Left ventricle myocardium inferior (tissue), 1 donor: ENCODE results near the gene DEFB126. TPM values are rescaled to one million over a fixed set of nuclear protein-coding genes. Genes with fewer than 3 reads are reported as not detected.

Experiments used
- DNase-seq: peaks from one replicate; pipeline ENCODE4 v3.0.0-alpha.2; 2020
- H3K27ac ChIP-seq: fragments of 200-600 bp; replicated peaks from 2 replicates; pipeline ENCODE4 v1.8.0; 2021
- H3K27me3 ChIP-seq: fragments of 200-600 bp; 2 replicates; pipeline ENCODE4 v1.8.0; 2021; ENCODE audit warnings: low read depth
- H3K36me3 ChIP-seq: fragments of 200-600 bp; 2 replicates; pipeline ENCODE4 v1.8.0; 2021
- H3K4me1 ChIP-seq: fragments of 200-600 bp; 2 replicates; pipeline ENCODE4 v1.8.0; 2021
- H3K4me3 ChIP-seq: fragments of 200-600 bp; 2 replicates; pipeline ENCODE4 v1.8.0; 2021; ENCODE audit warnings: mild to moderate bottlenecking, moderate library complexity
- H3K9me3 ChIP-seq: fragments of 200-600 bp; replicated peaks from 2 replicates; pipeline ENCODE4 v1.8.0; 2021
- intact Hi-C: fragments of 100-400 bp; cut with micrococcal nuclease; formaldehyde crosslinking; loops from one replicate; pipeline ENCODE4 v1.11.0; 2022
- total RNA-seq: library from RNA; stranded (reverse); fragmentation: NEBNext Ultra II Directional; extraction: Animal tissue kit (Norgen Biotek cat#: 25700); gene quantifications from one replicate; pipeline ENCODE4 v1.2.1, GENCODE V29; 2021
- TF ChIP-seq, protein P1 (sequence below): fragments of 200-600 bp; IDR thresholded peaks from 2 replicates; pipeline ENCODE4 v1.8.0; 2021; ENCODE audit warnings: antibody characterized with exemption, mild to moderate bottlenecking, borderline replicate concordance
- donor health status: DM: no; HTN: yes; CAD: no; lungs with severe emphysema.

Gene DEFB126
- total RNA-seq, 1 donor from 2014 or later = not detected

DNA sequence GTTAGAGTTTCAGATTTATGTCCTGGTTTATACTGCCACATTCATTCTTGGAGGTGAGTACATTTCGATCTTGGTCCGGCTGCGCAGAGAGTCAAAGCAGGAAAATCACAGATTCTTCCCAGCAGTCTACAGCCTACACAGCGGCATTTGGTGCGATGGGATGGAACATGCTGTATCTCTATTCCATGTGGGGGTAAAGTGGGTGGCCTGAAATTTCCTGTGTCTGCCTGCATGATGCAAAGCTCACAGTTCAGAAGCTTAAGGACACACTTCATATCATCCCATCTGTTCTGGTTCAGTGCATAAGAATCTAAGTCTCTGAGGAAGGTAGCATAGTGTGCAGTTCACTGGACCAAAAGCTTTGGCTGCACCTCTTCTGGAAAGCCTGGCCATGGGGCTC lies 14.8 kb downstream of the DEFB126 start, which contains the start of gene DEFB127:
TSS of gene DEFB127 (plus strand) at position 301 of the 400 bp plus-strand sequence. CDS start at position 392, 91 bp downstream.
- Histone ChIP-seq H3K36me3 (no peaks in the 10 kb centered on the region), H3K4me1 (no peaks in the 10 kb centered on the region), H3K4me3 (no peak within 1 kb of the TSS), H3K9me3 (no peaks in the 10 kb centered on the region), H3K27ac (no peak within 1 kb of the TSS), H3K27me3 (peaks cover 32% of the 10 kb centered on the region)
- TF ChIP-seq, protein P1, sequence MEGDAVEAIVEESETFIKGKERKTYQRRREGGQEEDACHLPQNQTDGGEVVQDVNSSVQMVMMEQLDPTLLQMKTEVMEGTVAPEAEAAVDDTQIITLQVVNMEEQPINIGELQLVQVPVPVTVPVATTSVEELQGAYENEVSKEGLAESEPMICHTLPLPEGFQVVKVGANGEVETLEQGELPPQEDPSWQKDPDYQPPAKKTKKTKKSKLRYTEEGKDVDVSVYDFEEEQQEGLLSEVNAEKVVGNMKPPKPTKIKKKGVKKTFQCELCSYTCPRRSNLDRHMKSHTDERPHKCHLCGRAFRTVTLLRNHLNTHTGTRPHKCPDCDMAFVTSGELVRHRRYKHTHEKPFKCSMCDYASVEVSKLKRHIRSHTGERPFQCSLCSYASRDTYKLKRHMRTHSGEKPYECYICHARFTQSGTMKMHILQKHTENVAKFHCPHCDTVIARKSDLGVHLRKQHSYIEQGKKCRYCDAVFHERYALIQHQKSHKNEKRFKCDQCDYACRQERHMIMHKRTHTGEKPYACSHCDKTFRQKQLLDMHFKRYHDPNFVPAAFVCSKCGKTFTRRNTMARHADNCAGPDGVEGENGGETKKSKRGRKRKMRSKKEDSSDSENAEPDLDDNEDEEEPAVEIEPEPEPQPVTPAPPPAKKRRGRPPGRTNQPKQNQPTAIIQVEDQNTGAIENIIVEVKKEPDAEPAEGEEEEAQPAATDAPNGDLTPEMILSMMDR = no peak
- intact Hi-C loops = no loop called here
- DNase-seq = no peak

GRCh38 chr20:164618-165017 lies 22.2 kb downstream of the DEFB126 start:
- H3K27ac ChIP-seq = no peak overlapping the region
- TF ChIP-seq, protein P1 = no peak
- no peak for DNase-seq
- no peaks in the 10 kb centered on the region for H3K36me3 ChIP-seq
- no peaks in the 10 kb centered on the region for H3K9me3 ChIP-seq
- intact Hi-C loops = no loop called here
- H3K4me3 ChIP-seq = no peak overlapping the region
- peaks cover 4% of the 10 kb centered on the region for H3K27me3 ChIP-seq
- no peaks in the 10 kb centered on the region for H3K4me1 ChIP-seq

GRCh38 chr20:168876-169275 lies 26.5 kb downstream of the DEFB126 start:
- Histone ChIP-seq H3K4me1 (no peaks in the 10 kb centered on the region), H3K9me3 (no peaks in the 10 kb centered on the region), H3K4me3 (no peak overlapping the region), H3K27me3 (peaks cover 5% of the 10 kb centered on the region), H3K36me3 (no peaks in the 10 kb centered on the region), H3K27ac (no peak overlapping the region)
- intact Hi-C loops = no loop called here
- DNase-seq = no peak
- TF ChIP-seq, protein P1 = no peak

GRCh38 chr20:184288-184687 lies 41.9 kb downstream of the DEFB126 start:
- Histone ChIP-seq H3K27me3 (peaks cover 25% of the 10 kb centered on the region), H3K9me3 (peaks cover 19% of the 10 kb centered on the region), H3K36me3 (no peaks in the 10 kb centered on the region), H3K4me1 (no peaks in the 10 kb centered on the region), H3K4me3 (no peak overlapping the region), H3K27ac (no peak overlapping the region)
- no peak for DNase-seq
- TF ChIP-seq, protein P1 = no peak
- intact Hi-C loops = no loop called here

- intact Hi-C loops = no loop called here
- no peak for DNase-seq
- no peaks in the 10 kb centered on the region for H3K4me1 ChIP-seq
- H3K9me3 ChIP-seq = peaks cover 27% of the 10 kb centered on the region
- no peak overlapping the region for H3K27ac ChIP-seq
- no peaks in the 10 kb centered on the region for H3K36me3 ChIP-seq
- H3K4me3 ChIP-seq = no peak overlapping the region
- TF ChIP-seq, protein P1 = no peak
- peaks cover 20% of the 10 kb centered on the region for H3K27me3 ChIP-seq
Observed at GRCh38 chr20:187733-188132, 45.3 kb downstream of the DEFB126 start.

DNA sequence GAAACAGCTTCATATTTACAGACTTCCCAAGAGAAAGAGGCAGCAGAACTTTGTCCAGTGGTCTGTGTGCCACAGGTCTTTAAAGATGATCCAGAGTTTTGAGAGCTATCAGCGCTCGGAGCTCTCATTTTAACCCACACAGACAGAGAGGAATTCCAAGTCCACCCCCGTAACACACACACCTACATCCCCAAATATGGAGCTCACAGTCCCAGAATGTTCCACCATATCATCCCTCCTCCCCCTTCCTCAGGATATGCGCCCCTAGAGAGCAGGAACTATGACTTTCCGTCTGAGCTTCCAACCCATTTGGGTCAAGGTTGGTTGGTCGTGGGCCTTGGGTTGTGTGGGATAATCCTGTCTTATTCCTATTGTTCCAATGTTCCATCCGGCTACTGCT lies 47.2 kb downstream of the DEFB126 start, which contains the start of gene DEFB128:
TSS of gene DEFB128 (minus strand) at position 101 of the 400 bp plus-strand sequence. CDS start at position 13, 88 bp downstream.
- Histone ChIP-seq H3K36me3 (no peaks in the 10 kb centered on the region), H3K4me1 (no peaks in the 10 kb centered on the region), H3K4me3 (no peak within 1 kb of the TSS), H3K9me3 (peaks cover 17% of the 10 kb centered on the region), H3K27ac (no peak within 1 kb of the TSS), H3K27me3 (peaks cover 29% of the 10 kb centered on the region)
- intact Hi-C loops = no loop called here
- TF ChIP-seq, protein P1 = no peak
- no peak for DNase-seq
